Activated CD4-positive, alpha-beta T cell treated with anti-CD3 and anti-CD28 coated beads, Interleukin-2, Interleukin-4, amounts not matched to agents 100 ng/mL and 50 ng/mL, durations not matched to agents 16 hours and 8 hours (primary cell): ENCODE measurements around the gene GSTP1.

ENCODE experiments used
- DNase-seq: peaks from one replicate; pipeline ENCODE4 v3.0.0-alpha.2; 2020; ENCODE audit warnings: low spot score

Gene GSTP1

DNA sequence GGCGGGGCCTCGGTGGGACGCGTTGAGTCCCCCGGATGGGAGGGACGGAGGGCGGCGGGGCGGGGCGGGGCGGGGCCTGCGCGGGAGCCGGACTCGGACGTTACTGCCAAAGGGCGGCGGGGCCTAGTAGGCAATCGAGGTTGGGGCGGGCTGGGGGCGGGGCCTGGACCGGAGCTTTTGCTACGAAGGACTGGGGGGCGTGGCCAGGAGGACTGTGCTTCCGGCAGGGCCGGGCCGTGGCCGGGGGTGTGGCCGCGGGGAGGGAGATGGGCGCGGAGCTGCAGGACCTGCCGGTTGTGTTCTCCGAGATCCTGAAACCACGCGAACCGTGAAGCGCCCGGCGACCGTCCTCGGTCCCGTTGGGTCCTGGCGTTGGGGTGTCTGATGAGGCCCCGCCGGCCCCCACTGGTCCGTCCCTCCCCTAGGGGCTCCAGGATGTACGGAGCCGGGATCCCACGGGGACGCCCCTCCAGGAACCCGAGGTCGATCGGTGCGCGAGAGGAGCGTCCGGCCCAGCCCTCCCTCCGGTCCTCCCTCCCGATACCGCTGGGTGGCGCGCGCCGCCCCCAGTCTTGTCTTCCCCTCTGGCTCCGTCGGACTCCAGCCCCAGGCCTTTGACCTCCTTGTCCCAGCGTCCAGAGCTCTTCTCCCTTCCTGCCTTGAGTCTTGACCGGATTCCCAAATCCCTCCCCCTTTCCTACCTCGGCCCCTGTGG is 46.8 kb downstream of the GSTP1 start:
- peak; percentile 97 for DNase-seq

DNA sequence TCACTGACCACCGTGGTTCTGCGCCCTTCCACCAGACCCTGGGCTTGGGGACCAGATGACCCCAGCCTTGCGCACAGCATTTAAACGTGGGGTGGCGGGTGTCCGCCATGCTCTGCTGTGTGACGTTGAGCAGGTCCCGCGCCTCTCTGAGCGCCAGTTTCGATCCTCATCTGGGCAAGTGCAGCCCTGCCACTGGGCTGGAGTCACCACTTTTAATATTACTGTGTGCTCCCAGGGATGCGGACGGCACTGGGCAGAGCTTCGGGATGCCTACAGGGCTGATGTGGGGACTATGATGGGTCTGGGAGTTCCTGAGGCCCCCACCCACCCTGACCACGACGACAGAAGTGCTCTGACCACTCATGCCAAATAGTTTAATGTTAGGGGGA is 47.3 kb downstream of the GSTP1 start:
- DNase-seq, result no peak

DNA sequence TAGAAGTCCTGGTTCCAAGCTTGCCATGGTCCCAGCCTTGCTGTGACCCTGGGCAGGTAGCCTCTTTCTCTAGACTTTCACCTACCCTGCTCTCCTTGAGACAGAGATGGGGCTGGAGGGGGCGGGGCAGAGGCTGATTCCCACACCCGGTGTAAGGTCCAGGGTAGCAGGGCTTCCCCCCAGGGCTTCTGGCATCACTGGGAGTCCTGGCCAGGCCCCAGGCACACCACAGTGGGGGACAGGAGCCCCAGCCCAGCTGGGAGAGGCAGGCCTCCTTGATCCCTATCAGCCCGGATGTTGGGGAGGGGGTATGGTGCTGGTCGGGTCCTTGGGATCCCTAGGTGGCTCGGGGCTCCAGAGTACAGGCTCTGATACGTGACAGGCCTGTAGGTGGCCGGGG is 47.8 kb downstream of the GSTP1 start:
- no peak for DNase-seq

DNA sequence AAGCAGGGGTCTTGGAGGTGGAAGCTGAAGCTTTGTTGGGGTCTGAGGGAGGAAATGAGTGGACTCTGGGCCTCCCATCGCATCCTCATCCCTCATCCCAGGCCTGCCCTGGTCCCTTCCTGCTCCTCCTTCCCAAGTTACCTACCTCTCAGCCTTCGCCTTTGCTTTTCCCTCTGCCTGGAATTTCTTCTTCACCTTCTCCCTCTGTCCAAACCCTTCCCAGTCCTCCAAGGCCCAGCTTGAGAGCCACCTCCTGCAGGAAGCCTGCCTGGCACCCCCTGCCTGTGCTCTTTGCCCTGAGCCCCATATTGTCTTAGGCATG is 48.2 kb downstream of the GSTP1 start:
- no peak for DNase-seq

DNA sequence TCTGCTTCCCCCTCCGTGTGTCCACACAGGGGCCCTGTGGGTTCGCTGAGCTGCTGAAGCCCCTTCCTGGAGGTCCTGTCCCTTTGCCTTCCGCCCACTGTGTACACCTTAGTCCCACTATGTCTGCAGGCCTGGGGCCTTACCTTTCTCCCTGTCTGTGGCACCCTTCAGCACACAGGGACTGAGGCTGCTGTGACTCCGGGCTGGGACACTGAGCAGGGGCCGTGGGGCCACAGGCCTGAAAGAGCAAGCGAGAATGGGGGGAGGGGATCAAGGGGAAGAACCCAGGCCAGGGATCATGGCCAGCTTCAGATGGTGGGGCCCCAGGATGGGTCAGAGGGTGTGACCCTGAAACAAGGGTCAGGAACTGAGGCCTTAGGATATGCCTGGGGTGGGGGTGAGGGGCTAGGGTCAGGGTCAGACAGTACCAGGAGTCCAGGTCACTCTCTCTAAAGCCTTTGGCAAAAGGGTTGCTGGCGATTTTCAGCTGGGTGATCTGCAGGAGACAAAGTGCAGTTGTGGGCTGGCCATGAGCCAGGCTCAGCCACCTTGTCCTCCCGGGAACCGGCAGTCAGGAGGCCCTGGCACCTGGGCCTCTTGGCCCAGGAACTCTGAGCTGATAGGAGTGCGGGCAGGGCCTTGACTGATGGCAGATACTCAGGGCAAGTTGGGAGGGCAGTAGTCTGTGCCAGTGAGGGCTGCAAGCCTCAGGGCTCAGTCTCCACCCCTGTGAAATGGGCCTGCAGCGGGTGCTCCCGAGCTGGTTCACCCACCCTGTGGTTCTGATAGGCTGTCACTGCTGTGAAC is 48.8 kb downstream of the GSTP1 start:
- DNase-seq, result no peak

DNA sequence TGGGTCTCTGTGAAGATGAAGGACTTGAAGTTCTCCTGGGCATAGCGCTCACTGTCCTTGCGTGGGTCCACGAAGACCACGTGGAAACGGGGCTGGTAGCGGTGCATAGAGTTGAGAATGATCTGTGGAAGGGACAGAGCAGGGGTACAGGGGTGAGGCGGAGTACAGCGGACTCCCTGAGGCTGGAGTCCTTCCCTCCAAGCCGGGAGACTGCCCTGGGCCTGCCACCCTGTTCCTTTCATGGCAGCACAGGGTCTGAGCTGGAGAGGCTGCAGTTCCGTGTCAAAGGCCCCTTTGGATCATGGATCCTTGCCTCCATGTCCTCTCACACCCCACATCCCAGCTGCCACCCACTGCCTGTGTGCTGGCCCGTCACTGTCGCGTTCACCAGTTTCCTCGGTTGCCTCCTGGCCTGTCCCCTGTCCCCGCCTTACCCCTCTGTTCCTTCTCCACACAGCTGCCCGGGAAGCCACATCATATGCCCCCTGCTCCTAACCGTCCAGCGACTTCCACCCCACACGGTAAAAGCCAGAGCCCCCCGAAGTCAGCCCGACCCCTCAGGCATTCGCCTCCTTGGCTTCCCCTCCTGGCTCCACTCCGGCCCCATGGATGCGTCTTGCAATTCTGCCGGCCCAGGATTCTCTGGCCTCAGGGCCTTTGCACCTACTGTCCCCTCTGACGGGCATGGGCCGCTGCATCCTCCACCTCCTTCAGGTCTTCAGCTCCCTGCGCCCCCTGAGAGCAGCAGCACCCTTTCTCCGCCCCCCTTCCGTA is 49.6 kb downstream of the GSTP1 start:
- no peak for DNase-seq

DNA sequence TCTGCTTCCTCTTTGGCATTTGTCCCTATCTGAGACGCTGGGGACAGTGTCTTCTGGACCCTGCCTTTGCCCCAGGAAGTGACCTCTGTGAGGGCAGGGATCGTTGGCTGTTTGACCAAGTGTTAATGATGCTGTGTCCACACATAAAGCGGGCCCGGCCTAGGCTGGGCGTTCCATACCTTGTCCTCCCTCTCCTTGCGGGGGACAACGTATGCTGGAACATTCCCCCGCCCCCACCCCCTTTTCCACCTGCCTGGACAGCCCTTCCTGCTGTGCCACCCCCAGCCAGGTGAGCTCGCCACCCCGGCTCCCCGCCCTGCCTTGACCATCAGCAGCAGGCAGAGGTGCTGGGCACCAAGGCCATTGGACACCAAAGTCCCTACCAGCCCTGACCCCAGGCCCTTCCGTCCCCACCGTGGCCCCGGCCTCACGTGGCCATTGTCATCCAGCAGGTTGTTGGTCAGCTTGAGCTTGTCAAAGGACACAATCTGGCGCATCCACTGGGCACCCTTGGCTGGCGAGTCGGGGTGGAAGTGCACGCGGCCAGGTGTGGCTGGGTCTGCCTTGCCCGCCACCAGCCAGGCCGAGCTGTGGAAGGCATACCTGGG is 50.2 kb downstream of the GSTP1 start:
- DNase-seq, result no peak

DNA sequence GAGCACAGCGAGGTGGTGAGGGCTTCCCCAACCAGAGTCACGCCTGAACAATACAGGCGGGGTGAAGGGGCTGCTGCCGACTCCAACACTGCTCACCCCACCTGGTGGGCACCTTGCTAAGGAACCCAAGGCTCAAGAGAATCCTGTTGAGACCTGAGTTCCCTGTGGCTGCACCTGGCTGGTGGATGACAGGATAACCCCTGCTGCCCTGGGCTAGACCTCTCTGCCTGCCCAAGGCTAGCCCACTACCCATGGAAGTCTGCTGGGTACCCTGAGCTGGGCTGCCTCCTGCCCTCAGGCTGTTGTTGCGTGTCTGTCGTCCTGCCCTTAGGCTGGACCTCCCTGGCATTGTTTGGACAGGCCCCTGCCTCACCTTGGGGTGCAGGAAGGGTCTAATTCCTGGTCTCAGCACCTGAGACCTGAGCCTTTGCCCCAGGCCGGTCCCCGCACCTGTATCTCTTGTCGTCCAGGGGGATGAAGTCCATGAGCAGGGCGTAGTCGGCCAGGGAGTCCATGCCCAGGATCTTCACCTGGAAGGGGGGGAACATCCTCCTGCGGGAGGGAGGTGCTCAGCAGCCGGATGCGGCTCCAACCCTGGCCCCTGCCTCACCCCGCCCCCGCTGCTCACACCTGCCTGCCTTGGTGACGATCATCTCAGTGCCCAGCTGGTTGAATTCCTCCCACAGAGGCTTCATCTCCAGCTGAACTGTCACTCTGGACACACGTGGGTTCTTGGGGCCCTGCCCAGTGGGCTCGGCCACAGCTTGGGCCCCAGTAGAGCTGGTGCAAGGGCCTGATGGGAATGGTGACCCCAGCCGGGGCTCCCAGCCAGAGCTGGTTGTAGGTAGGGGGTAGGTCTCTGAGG is 51.0 kb downstream of the GSTP1 start:
- DNase-seq, result no peak

DNA sequence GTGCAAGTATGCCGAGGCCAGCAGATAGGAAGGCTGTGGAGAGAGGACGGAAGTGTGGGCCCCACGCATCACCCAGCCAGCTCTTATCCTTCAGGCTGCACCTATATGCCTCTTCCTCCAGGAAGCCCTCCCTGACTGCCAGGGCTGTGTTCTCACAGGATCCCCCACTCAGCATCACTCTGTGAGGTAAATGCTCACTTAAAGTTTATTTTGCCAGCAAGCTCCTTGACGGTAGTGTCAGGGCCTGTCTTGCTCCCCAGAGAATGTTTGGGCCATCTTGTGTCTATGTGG is 51.6 kb downstream of the GSTP1 start:
- no peak for DNase-seq
